ENCODE data around the gene TP53BP1.

DNA sequence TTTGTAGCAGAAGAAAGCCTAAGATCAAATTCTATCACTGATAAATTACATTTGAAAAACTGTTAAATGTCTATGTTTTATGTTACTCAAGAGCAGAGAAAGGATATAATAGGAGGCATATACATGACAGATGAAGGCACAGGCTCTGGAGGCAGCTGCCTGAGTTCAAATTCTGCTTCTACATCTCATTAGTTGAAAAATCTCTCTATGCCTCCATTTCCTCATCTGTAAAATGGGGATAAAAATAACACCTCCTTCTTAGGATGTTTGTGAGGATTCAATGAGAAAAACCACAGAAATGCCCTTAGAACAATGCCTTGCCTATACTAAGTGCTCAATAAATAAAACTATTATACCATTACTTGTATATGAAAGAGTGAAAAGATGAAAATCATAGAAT lies 21.0 kb downstream of the TP53BP1 start:
- TF ChIP-seq POLR2A (IDR thresholded peaks at IDR 0.05) (no peak), CTCF (IDR thresholded peaks at IDR 0.05) (no peak)
